OCI-LY1 (cell line): ENCODE results near the gene MROH7.

Experiments used
- H2AFZ ChIP-seq: fragments of 200-600 bp; sonication (generic), shearing (Covaris generic); 2 replicates; pipeline ENCODE4 v1.6.0; 2014; ENCODE audit warnings: antibody characterized with exemption, mild to moderate bottlenecking, low read length
- H3F3A ChIP-seq: fragments of 200-600 bp; sonication (generic), shearing (Covaris generic); 2 replicates; pipeline ENCODE4 v1.6.0; 2014; ENCODE audit warnings: mild to moderate bottlenecking, antibody characterized with exemption, low read length, moderate library complexity; ENCODE audit not compliant: insufficient read depth
- H3K27ac ChIP-seq: fragments of 200-600 bp; sonication (generic); 2 replicates; pipeline ENCODE4 v1.5.1; 2014; ENCODE audit warnings: low read length, mixed run types, mild to moderate bottlenecking, low read depth; ENCODE audit not compliant: poor library complexity, severe bottlenecking
- H3K27me3 ChIP-seq: fragments of 200-600 bp; sonication (generic); 2 replicates; pipeline ENCODE4 v1.6.0; 2014; ENCODE audit warnings: antibody characterized with exemption, mild to moderate bottlenecking, low read length, moderate library complexity; ENCODE audit not compliant: insufficient read depth
- H3K36me3 ChIP-seq: fragments of 200-600 bp; sonication (generic); 2 replicates; pipeline ENCODE4 v1.6.1; 2014; ENCODE audit warnings: mild to moderate bottlenecking, antibody characterized with exemption, low read length, moderate library complexity, mixed read lengths; ENCODE audit not compliant: insufficient read depth
- H3K4me1 ChIP-seq: fragments of 200-600 bp; sonication (generic); 2 replicates; pipeline ENCODE4 v1.5.1; 2014; ENCODE audit warnings: mild to moderate bottlenecking, low read length, moderate library complexity; ENCODE audit not compliant: insufficient read depth, severe bottlenecking
- H3K4me2 ChIP-seq: fragments of 200-600 bp; sonication (generic), shearing (Covaris generic); 2 replicates; pipeline ENCODE4 v1.6.1; 2014; ENCODE audit warnings: low read length
- H3K4me3 ChIP-seq: fragments of 200-600 bp; sonication (generic); 2 replicates; pipeline ENCODE4 v1.5.1; 2014; ENCODE audit warnings: low read length, low read depth, mild to moderate bottlenecking, mixed read lengths; ENCODE audit not compliant: poor library complexity, severe bottlenecking
- H3K79me2 ChIP-seq: fragments of 200-600 bp; shearing (Covaris generic); 2 replicates; pipeline ENCODE4 v1.6.1; 2016; ENCODE audit warnings: mixed run types, low read length, mixed read lengths; ENCODE audit not compliant: insufficient read depth
- H3K9ac ChIP-seq: fragments of 200-600 bp; sonication (generic), shearing (Covaris generic); 2 replicates; pipeline ENCODE4 v1.6.1; 2014; ENCODE audit warnings: mild to moderate bottlenecking, low read length, mixed read lengths
- H3K9me2 ChIP-seq: fragments of 200-600 bp; sonication (generic), shearing (Covaris generic); 2 replicates; pipeline ENCODE4 v1.6.1; 2014; ENCODE audit warnings: low read depth, mild to moderate bottlenecking, low read length, mixed read lengths
- H3K9me3 ChIP-seq: fragments of 200-600 bp; shearing (Covaris generic); 2 replicates; pipeline ENCODE4 v1.6.1; 2014; ENCODE audit warnings: low read length, mixed read lengths
- H4K20me1 ChIP-seq: fragments of 200-600 bp; sonication (generic), shearing (Covaris generic); 2 replicates; pipeline ENCODE4 v1.6.0; 2016; ENCODE audit warnings: mild to moderate bottlenecking, low read length; ENCODE audit not compliant: insufficient read depth
- EZH2 ChIP-seq: fragments of 200-600 bp; sonication (generic), shearing (Covaris generic); IDR thresholded peaks from 2 replicates; pipeline ENCODE4 v1.8.0; 2017; ENCODE audit warnings: borderline replicate concordance, mixed run types, mild to moderate bottlenecking, antibody characterized with exemption, low read length, moderate library complexity, mixed read lengths
- TF ChIP-seq, protein P1 (sequence below): fragments of 200-600 bp; sonication (generic), shearing (Covaris generic); IDR thresholded peaks from 2 replicates; pipeline ENCODE4 v1.5.1; 2017; ENCODE audit warnings: mild to moderate bottlenecking, antibody characterized with exemption, low read length, moderate library complexity, mixed read lengths

Gene MROH7

DNA sequence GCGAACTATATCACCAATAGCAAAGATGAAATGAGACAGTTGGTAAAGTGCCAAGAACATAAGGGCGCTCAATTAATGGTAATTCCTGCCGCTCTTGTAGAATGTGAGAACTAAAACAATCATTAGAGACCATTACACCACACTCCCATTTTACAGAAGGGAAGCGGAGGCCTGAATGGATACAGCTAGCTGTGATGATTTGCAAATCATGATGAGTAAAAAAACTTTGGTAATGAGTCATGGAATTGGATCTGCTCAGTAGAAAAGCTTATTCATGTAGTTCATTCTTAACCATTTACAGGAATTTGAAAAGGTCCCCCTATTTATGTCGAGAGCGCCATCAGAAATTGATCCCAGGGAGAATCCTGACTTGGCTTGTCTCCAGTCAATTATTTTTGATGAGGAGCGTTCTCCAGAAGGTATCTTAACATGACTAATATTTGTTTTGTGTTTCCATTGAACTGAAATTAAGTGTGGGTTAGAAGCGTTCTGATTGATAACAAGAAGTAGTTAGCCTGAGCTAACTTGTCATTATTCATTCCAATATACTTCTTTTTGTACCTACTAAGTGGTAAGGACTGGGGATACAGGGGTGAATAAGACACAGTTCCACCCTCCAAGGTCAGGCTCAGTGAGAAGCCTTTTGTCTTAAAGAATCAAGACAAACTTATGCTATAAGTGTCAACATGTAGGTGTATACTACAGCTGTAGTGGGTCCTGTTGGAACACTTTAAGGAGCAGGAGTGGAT, 74.9 kb downstream of the MROH7 start:
- Histone ChIP-seq H2AFZ (no peak overlapping the region), H3K9me3 (no peaks in the 10 kb centered on the region), H3K4me3 (peak overlapping the region; percentile 85), H3K79me2 (peaks cover 14% of the 10 kb centered on the region), H4K20me1 (no peaks in the 10 kb centered on the region), H3K9me2 (no peaks in the 10 kb centered on the region), H3K4me2 (peak overlapping the region; percentile 93), H3K4me1 (peaks cover 16% of the 10 kb centered on the region), H3K27me3 (0 out of 2 replicates have a peak, but pooled peaks cover 2% of the 10 kb centered on the region), H3K36me3 (peaks cover 36% of the 10 kb centered on the region), H3F3A (0 out of 2 replicates have a peak, but pooled peaks cover 3% of the 10 kb centered on the region), H3K9ac (peak overlapping the region; percentile 86), H3K27ac (no peak overlapping the region)
- no peak for TF ChIP-seq EZH2
- TF ChIP-seq, protein P1, sequence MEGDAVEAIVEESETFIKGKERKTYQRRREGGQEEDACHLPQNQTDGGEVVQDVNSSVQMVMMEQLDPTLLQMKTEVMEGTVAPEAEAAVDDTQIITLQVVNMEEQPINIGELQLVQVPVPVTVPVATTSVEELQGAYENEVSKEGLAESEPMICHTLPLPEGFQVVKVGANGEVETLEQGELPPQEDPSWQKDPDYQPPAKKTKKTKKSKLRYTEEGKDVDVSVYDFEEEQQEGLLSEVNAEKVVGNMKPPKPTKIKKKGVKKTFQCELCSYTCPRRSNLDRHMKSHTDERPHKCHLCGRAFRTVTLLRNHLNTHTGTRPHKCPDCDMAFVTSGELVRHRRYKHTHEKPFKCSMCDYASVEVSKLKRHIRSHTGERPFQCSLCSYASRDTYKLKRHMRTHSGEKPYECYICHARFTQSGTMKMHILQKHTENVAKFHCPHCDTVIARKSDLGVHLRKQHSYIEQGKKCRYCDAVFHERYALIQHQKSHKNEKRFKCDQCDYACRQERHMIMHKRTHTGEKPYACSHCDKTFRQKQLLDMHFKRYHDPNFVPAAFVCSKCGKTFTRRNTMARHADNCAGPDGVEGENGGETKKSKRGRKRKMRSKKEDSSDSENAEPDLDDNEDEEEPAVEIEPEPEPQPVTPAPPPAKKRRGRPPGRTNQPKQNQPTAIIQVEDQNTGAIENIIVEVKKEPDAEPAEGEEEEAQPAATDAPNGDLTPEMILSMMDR = no peak

DNA sequence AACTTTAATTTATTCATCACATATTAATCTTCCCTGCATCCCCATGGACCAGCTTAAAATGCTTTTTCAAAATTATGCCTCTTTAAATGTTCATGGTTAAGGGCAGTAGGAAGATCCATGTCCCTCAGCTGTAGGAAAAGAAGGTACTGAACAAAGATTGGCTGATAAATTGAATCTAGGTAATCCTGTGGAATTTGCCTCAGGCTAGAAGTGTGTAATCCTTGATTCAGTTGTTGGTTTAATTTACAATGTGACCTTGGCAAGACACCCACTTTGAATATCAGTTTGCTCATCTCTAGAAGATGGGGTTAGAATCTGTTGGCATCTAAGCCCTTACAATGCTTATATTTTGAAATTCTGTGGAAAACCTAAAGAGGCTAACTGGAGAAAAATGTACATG, 80.1 kb downstream of the MROH7 start:
- H3K9me2 ChIP-seq = no peaks in the 10 kb centered on the region
- peaks cover 88% of the 10 kb centered on the region for H3K36me3 ChIP-seq
- H3F3A ChIP-seq = 0 out of 2 replicates have a peak, but pooled peaks cover 3% of the 10 kb centered on the region
- no peaks in the 10 kb centered on the region for H4K20me1 ChIP-seq
- no peaks in the 10 kb centered on the region for H3K27me3 ChIP-seq
- H3K4me3 ChIP-seq = no peak overlapping the region
- H3K4me1 ChIP-seq = peaks cover 5% of the 10 kb centered on the region
- H3K79me2 ChIP-seq = peaks cover 4% of the 10 kb centered on the region
- no peaks in the 10 kb centered on the region for H3K9me3 ChIP-seq
- H3K4me2 ChIP-seq = no peak overlapping the region
- H3K9ac ChIP-seq = no peak overlapping the region
- TF ChIP-seq, protein P1 = no peak
- TF ChIP-seq EZH2 = no peak
- no peak overlapping the region for H3K27ac ChIP-seq
- H2AFZ ChIP-seq = no peak overlapping the region

DNA sequence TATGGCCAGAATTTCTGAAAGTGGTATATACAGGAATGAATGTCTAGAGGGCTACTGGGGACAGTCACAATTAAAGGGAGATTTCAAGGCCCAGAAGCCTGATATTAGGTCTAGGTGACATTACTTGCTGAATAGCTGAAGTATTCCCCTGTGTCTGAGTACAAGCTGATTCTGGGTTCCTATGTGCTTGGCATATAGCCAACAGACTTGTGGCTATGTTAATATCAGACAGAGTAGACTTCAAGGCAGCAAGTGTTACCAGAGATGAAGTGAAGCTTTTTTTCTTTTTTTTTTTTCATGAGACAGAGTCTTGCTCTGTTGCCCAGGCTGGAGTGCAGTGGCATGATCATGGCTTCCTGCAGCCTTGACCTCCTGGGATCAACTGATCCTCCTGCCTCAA, 82.4 kb downstream of the MROH7 start:
- Histone ChIP-seq H3K27ac (no peak overlapping the region), H3K9me3 (no peaks in the 10 kb centered on the region), H3K27me3 (no peaks in the 10 kb centered on the region), H2AFZ (no peak overlapping the region), H3K9ac (no peak overlapping the region), H3K4me1 (no peaks in the 10 kb centered on the region), H3F3A (0 out of 2 replicates have a peak, but pooled peaks cover 3% of the 10 kb centered on the region), H3K4me2 (no peak overlapping the region), H3K36me3 (peaks cover 97% of the 10 kb centered on the region), H3K9me2 (no peaks in the 10 kb centered on the region), H4K20me1 (no peaks in the 10 kb centered on the region), H3K79me2 (no peaks in the 10 kb centered on the region), H3K4me3 (no peak overlapping the region)
- TF ChIP-seq EZH2 = no peak
- TF ChIP-seq, protein P1 = no peak
